ENCODE results near the gene SORBS1.

SORBS1 gene

GRCh38 chr10:95566136-95566535 is 5.0 kb upstream of the SORBS1 start:
- no peak for DNase-seq (ENCODE audit: low read depth in 4 of 4, low spot score in 1 of 4)

GRCh38 chr10:95565336-95565735 is 4.2 kb upstream of the SORBS1 start:
- DNase-seq (ENCODE audit: low read depth in 4 of 4, low spot score in 1 of 4), result no peak

GRCh38 chr10:95564291-95564690 is 3.1 kb upstream of the SORBS1 start:
- no peak for DNase-seq (ENCODE audit: low read depth in 4 of 4, low spot score in 1 of 4)

- DNase-seq (ENCODE audit: low read depth in 4 of 4, low spot score in 1 of 4), result no peak
These were observed 1.3 kb upstream of the SORBS1 start for GRCh38 chr10:95562341-95562965.

- DNase-seq (ENCODE audit: low read depth in 4 of 4, low spot score in 1 of 4), result no peak
These were observed 650 bp upstream of the SORBS1 start for GRCh38 chr10:95561864-95562177.

- peak in 3 of 4 experiments; percentile 22 to 25 (median 23) for DNase-seq (ENCODE audit: low read depth in 4 of 4, low spot score in 1 of 4)
These were observed 644 bp downstream of the SORBS1 start for GRCh38 chr10:95560278-95561176.

GRCh38 chr10:95559896-95560277 is 1.3 kb downstream of the SORBS1 start:
- no peak for DNase-seq (ENCODE audit: low read depth in 4 of 4, low spot score in 1 of 4)

- DNase-seq (ENCODE audit: low read depth in 4 of 4, low spot score in 1 of 4), result no peak
These were observed 1.7 kb downstream of the SORBS1 start for GRCh38 chr10:95559471-95559870.

GRCh38 chr10:95558593-95559320 is 2.4 kb downstream of the SORBS1 start:
- DNase-seq (ENCODE audit: low read depth in 4 of 4, low spot score in 1 of 4), result no peak

GRCh38 chr10:95556994-95557767 is 4.0 kb downstream of the SORBS1 start:
- no peak for DNase-seq (ENCODE audit: low read depth in 4 of 4, low spot score in 1 of 4)

GRCh38 chr10:95553674-95554073 is 7.5 kb downstream of the SORBS1 start:
- DNase-seq (ENCODE audit: low read depth in 4 of 4, low spot score in 1 of 4), result no peak

GRCh38 chr10:95552679-95553342 is 8.4 kb downstream of the SORBS1 start:
- DNase-seq (ENCODE audit: low read depth in 4 of 4, low spot score in 1 of 4), result no peak

- DNase-seq (ENCODE audit: low read depth in 4 of 4, low spot score in 1 of 4), result no peak
These were observed 11.0 kb downstream of the SORBS1 start for GRCh38 chr10:95550073-95550672.

GRCh38 chr10:95547791-95548435 is 13.3 kb downstream of the SORBS1 start:
- DNase-seq (ENCODE audit: low read depth in 4 of 4, low spot score in 1 of 4), result no peak

GRCh38 chr10:95547197-95547596 is 14.0 kb downstream of the SORBS1 start:
- DNase-seq (ENCODE audit: low read depth in 4 of 4, low spot score in 1 of 4), result no peak

- no peak for DNase-seq (ENCODE audit: low read depth in 4 of 4, low spot score in 1 of 4)
These were observed 15.2 kb downstream of the SORBS1 start for GRCh38 chr10:95545981-95546380.

GRCh38 chr10:95544783-95545500 is 16.2 kb downstream of the SORBS1 start:
- no peak for DNase-seq (ENCODE audit: low read depth in 4 of 4, low spot score in 1 of 4)

GRCh38 chr10:95543459-95543858 is 17.7 kb downstream of the SORBS1 start:
- DNase-seq (ENCODE audit: low read depth in 4 of 4, low spot score in 1 of 4), result no peak

GRCh38 chr10:95542761-95543160 is 18.4 kb downstream of the SORBS1 start:
- no peak for DNase-seq (ENCODE audit: low read depth in 4 of 4, low spot score in 1 of 4)
